RWPE2 (cell line): ENCODE results near the gene EAF1.
A peak's percentile ranks its signal among the peaks of the same experiment; 100 is the strongest.
"Not testable (repeated sequence)": the region's sequence is repeated elsewhere in the genome, so short reads cannot be mapped to it uniquely, and the experiment has no call there.

Source experiments
- ATAC-seq: fragments of 200-7000 bp; cut with Tn5 transposase; 3 replicates; pipeline ENCODE4 v1.9.1; 2021; ENCODE audit warnings: low read depth
- DNase-seq: peaks from one replicate; pipeline ENCODE4 v3.0.0-alpha.2; 2020; ENCODE audit warnings: low spot score
- H3K27ac ChIP-seq: fragments of 450-650 bp; 2 replicates; pipeline ENCODE4 v1.5.1; 2017; ENCODE audit warnings: mild to moderate bottlenecking; ENCODE audit not compliant: poor library complexity, severe bottlenecking
- H3K27me3 ChIP-seq: fragments of 250-450 bp; sonication (Bioruptor Pico); 2 replicates; pipeline ENCODE4 v1.5.1; 2021; ENCODE audit warnings: mild to moderate bottlenecking, moderate library complexity; ENCODE audit not compliant: insufficient read depth, poor library complexity, severe bottlenecking
- H3K36me3 ChIP-seq: fragments of 250-450 bp; sonication (Bioruptor Pico); 2 replicates; pipeline ENCODE4 v1.5.1; 2020; ENCODE audit warnings: low read depth, mild to moderate bottlenecking, moderate library complexity
- H3K4me1 ChIP-seq: fragments of 250-450 bp; sonication (Bioruptor Pico); 2 replicates; pipeline ENCODE4 v1.5.1; 2021; ENCODE audit warnings: mild to moderate bottlenecking, moderate library complexity; ENCODE audit not compliant: insufficient read depth, poor library complexity, severe bottlenecking
- H3K4me3 ChIP-seq: fragments of 250-450 bp; sonication (Bioruptor Pico); 2 replicates; pipeline ENCODE4 v1.5.1; 2021; ENCODE audit warnings: mild to moderate bottlenecking, moderate library complexity; ENCODE audit not compliant: severe bottlenecking
- H3K9me3 ChIP-seq: fragments of 250-450 bp; sonication (Bioruptor Pico); 2 replicates; pipeline ENCODE4 v1.5.1; 2021; ENCODE audit warnings: mild to moderate bottlenecking, moderate library complexity; ENCODE audit not compliant: severe bottlenecking
- CTCF ChIP-seq: fragments of 450-650 bp; IDR thresholded peaks from one replicate; pipeline ENCODE4 v1.5.1; 2017; ENCODE audit warnings: mild to moderate bottlenecking, moderate library complexity; ENCODE audit not compliant: poor library complexity, severe bottlenecking

The EAF1 gene

GRCh38 chr3:15384510-15385237, 42.7 kb upstream of the EAF1 start:
- TF ChIP-seq CTCF, result no peak
- ATAC-seq, result no peak
- no peaks in the 10 kb centered on the region for H3K9me3 ChIP-seq
- no peaks in the 10 kb centered on the region for H3K27me3 ChIP-seq
- H3K36me3 ChIP-seq, result no peaks in the 10 kb centered on the region
- H3K4me1 ChIP-seq, result no peaks in the 10 kb centered on the region
- no peak overlapping the region for H3K27ac ChIP-seq
- no peak overlapping the region for H3K4me3 ChIP-seq
- no peak for DNase-seq

DNA sequence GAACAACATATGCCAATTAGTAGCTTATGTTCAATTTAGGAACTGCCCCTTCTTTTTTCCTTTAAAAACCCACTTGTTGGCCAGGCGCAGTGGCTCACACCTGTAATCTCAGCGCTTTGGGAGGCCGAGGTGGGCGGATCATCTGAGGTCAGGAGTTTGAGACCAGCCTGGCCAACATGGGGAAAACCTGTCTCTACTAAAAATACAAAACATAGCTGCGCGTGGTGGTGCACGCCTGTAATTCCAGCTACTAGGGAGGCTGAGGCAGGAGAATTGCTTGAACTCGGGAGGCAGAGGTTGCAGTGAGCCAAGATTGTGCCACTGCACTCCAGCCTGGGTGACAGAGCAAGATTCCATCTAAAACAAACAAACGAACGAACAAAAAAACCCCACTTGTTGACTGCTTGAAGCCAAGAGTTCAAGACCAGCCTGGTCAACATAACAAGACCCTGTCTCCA, 42.1 kb upstream of the EAF1 start:
- H3K9me3 ChIP-seq, DNase-seq, H3K4me3 ChIP-seq, H3K4me1 ChIP-seq, ATAC-seq, H3K27ac ChIP-seq, H3K36me3 ChIP-seq, H3K27me3 ChIP-seq: not testable (repeated sequence)

DNA sequence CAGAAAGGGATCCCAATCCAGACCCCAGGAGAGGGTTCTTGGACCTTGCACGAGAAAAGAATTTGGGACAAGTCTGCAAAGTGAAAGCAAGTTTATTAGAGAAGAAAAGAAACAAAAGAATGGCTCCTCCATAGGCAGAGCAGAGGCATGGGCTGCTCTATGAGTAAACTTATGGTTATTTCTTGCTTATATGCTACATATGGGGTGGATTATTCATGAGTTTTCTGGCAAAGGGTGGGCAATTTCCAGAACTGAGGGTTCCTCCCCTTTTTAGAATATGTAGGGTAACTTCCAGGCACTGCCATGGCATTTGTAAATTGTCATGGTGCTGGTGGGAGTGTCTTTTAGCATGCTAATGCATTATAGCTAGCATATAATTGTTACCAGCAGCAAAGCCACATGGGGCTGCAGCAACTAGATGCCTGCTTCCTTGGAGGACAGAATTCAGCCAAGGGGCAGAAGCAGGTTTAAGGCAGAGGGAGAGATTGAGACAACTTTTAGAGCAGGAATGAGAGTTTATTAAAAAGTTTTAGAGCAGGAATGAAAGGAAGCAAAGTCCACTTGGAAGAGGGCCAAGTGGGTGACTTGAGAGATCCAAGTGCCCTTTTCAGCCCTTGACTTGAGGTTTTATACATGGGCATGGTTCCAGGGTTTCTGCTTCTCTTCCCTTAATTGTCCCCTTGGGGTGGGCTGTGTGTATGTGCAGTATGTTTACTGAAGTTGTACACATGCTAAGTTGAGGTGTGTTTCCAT, 41.3 kb upstream of the EAF1 start:
- no peak for ATAC-seq

DNA sequence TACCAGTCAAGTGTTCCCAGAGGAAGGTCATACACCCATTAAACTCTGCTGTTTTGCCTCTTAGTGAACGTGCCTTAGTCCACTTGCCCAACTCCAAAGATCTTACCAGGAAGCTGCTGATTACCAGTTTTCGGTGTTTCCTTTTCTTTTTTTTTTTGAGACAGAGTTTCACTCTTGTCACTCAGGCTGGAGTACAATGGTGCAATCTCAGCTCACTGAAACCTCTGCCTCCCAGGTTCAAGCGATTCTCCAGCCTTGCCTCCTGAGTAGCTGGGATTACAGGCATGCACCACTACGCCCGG, 40.8 kb upstream of the EAF1 start:
- ATAC-seq, H3K36me3 ChIP-seq, H3K9me3 ChIP-seq, H3K4me3 ChIP-seq, H3K4me1 ChIP-seq, H3K27me3 ChIP-seq, DNase-seq, H3K27ac ChIP-seq: not testable (repeated sequence)

More for the DNA sequence above, 41.3 kb upstream of the EAF1 start:
- no peaks in the 10 kb centered on the region for H3K36me3 ChIP-seq
- H3K9me3 ChIP-seq, result no peaks in the 10 kb centered on the region
- H3K4me3 ChIP-seq, result no peak overlapping the region
- H3K27ac ChIP-seq, result no peak overlapping the region
- TF ChIP-seq CTCF, result no peak
- no peaks in the 10 kb centered on the region for H3K4me1 ChIP-seq
- no peaks in the 10 kb centered on the region for H3K27me3 ChIP-seq
- DNase-seq, result no peak

- Histone ChIP-seq H3K4me1 (no peaks in the 10 kb centered on the region), H3K4me3 (no peak overlapping the region), H3K9me3 (no peaks in the 10 kb centered on the region), H3K36me3 (no peaks in the 10 kb centered on the region), H3K27me3 (no peaks in the 10 kb centered on the region), H3K27ac (no peak overlapping the region)
- ATAC-seq, result peak; percentile 50; the same call in 2 of the 3 replicates
- TF ChIP-seq CTCF, result no peak
- no peak for DNase-seq
Measured at GRCh38 chr3:15387171-15387581, 40.2 kb upstream of the EAF1 start.

GRCh38 chr3:15387735-15388134, 39.7 kb upstream of the EAF1 start:
- Histone ChIP-seq H3K36me3 (no peaks in the 10 kb centered on the region), H3K4me1 (no peaks in the 10 kb centered on the region), H3K27me3 (no peaks in the 10 kb centered on the region), H3K9me3 (no peaks in the 10 kb centered on the region), H3K4me3 (no peak overlapping the region), H3K27ac (no peak overlapping the region)
- ATAC-seq (no peak), DNase-seq (no peak)
- no peak for TF ChIP-seq CTCF

- not testable (repeated sequence) for DNase-seq, H3K9me3 ChIP-seq, H3K27ac ChIP-seq, ATAC-seq, H3K4me3 ChIP-seq, H3K27me3 ChIP-seq, H3K36me3 ChIP-seq, H3K4me1 ChIP-seq
Measured at GRCh38 chr3:15388335-15388734, 39.1 kb upstream of the EAF1 start.
